Endothelial cell (in vitro differentiated cells): ENCODE results near the gene ZNF429. TPM values are rescaled to one million over a fixed set of nuclear protein-coding genes. Genes with fewer than 3 reads are reported as not detected.
A peak's percentile ranks its signal among the peaks of the same experiment; 100 is the strongest.

Source experiments
- DNase-seq: peaks from one replicate; pipeline ENCODE4 v3.0.0; 2021; ENCODE audit warnings: low spot score
- H3K27ac Mint-ChIP-seq: one replicate; pipeline ENCODE4 v1.8.0; 2021; ENCODE audit warnings: mixed read lengths, inconsistent platforms; ENCODE audit not compliant: unreplicated experiment
- H3K27me3 Mint-ChIP-seq: one replicate; pipeline ENCODE4 v1.8.0; 2021; ENCODE audit warnings: mild to moderate bottlenecking, moderate library complexity, mixed read lengths, inconsistent platforms; ENCODE audit not compliant: unreplicated experiment
- H3K36me3 Mint-ChIP-seq: one replicate; pipeline ENCODE4 v1.8.0; 2021; ENCODE audit warnings: mild to moderate bottlenecking, low read depth, mixed read lengths, inconsistent platforms; ENCODE audit not compliant: unreplicated experiment
- H3K4me1 Mint-ChIP-seq: one replicate; pipeline ENCODE4 v1.8.0; 2021; ENCODE audit warnings: mild to moderate bottlenecking, mixed read lengths, inconsistent platforms; ENCODE audit not compliant: unreplicated experiment
- H3K4me3 Mint-ChIP-seq: one replicate; pipeline ENCODE4 v1.8.0; 2021; ENCODE audit warnings: mild to moderate bottlenecking, mixed read lengths, inconsistent platforms; ENCODE audit not compliant: unreplicated experiment
- H3K9me3 Mint-ChIP-seq: one replicate; pipeline ENCODE4 v1.8.0; 2021; ENCODE audit warnings: mixed read lengths, inconsistent platforms; ENCODE audit not compliant: unreplicated experiment
- total RNA-seq: library from RNA; stranded (reverse); fragmentation: NEBNext Ultra II Directional; extraction: Animal tissue kit (Norgen Biotek cat#: 25700); gene quantifications from one replicate; pipeline ENCODE4 v1.2.1, GENCODE V29; 2021; ENCODE audit not compliant: unreplicated experiment
- TF ChIP-seq, protein P1 (sequence below): fragments of 200-600 bp; sonication (generic); IDR thresholded peaks from one replicate; pipeline ENCODE4 v1.5.0; 2021; ENCODE audit warnings: antibody characterized with exemption; ENCODE audit not compliant: unreplicated experiment

Gene ZNF429
- total RNA-seq, 1 donor from 2014 or later, result 14.1 TPM

DNA sequence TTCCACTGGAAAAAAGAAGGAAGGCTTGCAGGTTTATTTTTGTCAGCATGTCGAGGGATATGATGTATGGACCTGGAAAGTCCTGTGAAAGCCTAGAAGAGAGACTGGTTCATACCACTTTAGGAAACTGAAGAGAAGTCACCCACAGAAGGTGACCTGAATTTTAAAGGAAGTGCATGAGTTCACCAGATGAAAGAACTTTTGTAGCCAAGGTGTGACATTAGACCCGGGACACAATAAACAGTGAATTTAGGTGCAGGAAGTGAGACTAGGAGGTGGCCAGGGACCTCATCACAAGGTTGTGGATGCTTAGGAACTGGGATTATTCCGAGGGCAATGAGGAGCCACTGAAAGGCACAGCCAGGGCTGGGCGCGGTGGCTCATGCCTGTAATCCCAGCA lies 79.1 kb downstream of the ZNF429 start:
- no peak for DNase-seq

DNA sequence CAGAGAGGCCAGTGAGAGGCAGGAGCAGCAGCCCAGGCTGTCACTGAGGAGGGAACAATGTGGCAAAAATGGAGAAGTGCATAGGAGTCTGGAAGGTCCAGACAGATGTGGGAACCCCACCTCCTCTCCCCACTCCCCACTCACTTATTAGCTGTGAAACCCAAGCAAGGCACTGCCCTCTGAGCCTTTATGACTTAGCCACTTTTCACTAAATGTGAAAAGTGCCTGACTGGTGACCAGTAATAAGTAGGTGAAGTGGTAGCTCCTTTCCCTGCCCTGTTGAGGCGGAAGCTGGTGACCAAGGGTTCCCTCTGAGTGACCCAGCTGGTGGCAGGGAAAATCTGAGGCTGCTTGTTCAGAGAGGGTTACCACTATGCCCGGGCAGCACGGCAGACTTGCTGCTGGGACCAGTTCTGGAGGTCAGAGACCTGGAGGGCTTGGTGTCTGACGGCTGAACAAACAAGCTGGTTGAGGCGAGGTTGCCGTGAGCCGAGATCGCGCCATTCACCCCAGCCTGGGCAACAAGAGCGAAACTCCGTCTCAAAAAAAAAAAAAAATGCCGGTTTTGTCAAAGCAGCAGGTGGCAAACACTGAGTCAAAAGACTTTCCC lies 80.0 kb downstream of the ZNF429 start:
- Mint-ChIP-seq H3K27me3 (peaks cover 8% of the 10 kb centered on the region), H3K9me3 (no peaks in the 10 kb centered on the region), H3K4me3 (no peak overlapping the region), H3K36me3 (peaks cover 8% of the 10 kb centered on the region), H3K4me1 (no peaks in the 10 kb centered on the region), H3K27ac (no peak overlapping the region)
- TF ChIP-seq, protein P1, sequence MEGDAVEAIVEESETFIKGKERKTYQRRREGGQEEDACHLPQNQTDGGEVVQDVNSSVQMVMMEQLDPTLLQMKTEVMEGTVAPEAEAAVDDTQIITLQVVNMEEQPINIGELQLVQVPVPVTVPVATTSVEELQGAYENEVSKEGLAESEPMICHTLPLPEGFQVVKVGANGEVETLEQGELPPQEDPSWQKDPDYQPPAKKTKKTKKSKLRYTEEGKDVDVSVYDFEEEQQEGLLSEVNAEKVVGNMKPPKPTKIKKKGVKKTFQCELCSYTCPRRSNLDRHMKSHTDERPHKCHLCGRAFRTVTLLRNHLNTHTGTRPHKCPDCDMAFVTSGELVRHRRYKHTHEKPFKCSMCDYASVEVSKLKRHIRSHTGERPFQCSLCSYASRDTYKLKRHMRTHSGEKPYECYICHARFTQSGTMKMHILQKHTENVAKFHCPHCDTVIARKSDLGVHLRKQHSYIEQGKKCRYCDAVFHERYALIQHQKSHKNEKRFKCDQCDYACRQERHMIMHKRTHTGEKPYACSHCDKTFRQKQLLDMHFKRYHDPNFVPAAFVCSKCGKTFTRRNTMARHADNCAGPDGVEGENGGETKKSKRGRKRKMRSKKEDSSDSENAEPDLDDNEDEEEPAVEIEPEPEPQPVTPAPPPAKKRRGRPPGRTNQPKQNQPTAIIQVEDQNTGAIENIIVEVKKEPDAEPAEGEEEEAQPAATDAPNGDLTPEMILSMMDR, result no peak
- DNase-seq, result no peak

More for the DNA sequence above, 79.1 kb downstream of the ZNF429 start:
- Mint-ChIP-seq H3K9me3 (no peaks in the 10 kb centered on the region), H3K36me3 (peaks cover 8% of the 10 kb centered on the region), H3K4me3 (no peak overlapping the region), H3K4me1 (no peaks in the 10 kb centered on the region), H3K27ac (no peak overlapping the region), H3K27me3 (peaks cover 8% of the 10 kb centered on the region)
- TF ChIP-seq, protein P1, result no peak

DNA sequence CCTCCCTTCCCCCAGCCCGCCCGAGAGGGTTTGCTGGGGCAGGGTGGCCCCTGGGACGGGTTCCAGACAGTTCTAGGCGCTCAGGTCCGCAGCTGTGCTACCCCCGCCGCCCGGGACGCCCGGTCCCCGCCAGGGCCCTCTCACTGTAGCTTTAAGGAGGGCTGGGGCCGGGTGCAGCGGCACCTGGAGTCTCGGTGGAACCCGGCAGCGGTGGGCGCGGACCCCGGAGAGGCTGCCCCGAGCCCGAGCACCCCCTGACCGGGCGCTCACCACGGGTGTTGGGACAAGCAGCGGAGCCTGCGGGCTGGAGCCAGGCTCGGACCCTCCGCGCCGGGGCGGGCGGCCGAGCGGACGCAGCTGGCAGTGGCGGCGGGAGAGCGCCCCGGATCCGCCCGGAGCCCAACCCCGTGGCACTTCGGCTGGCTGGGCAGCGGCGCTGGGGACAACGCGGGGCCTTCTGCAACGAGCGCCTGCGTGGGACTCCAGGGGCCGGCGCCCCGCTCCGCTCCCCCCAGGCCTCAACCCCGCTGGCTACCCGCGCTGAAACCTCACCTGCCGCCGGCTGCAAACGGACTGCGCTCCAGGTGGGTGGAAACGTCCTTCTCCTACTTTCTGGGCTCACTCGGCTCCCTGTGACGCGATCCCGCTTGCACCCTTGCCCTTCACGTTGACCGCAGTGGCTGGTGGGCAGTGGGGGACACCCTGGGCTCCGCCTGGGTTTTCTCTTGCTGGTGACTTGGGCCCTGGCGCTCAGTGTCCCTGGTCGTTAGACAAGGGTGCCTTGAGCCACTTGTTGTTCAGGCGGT lies 81.1 kb downstream of the ZNF429 start:
- peak; percentile 14 for DNase-seq
- H3K4me1 Mint-ChIP-seq, result peaks cover 3% of the 10 kb centered on the region
- H3K27me3 Mint-ChIP-seq, result peaks cover 10% of the 10 kb centered on the region
- TF ChIP-seq, protein P1, result no peak
- peak overlapping the region; percentile 70 for H3K4me3 Mint-ChIP-seq
- peaks cover 8% of the 10 kb centered on the region for H3K36me3 Mint-ChIP-seq
- no peaks in the 10 kb centered on the region for H3K9me3 Mint-ChIP-seq
- no peak overlapping the region for H3K27ac Mint-ChIP-seq

DNA sequence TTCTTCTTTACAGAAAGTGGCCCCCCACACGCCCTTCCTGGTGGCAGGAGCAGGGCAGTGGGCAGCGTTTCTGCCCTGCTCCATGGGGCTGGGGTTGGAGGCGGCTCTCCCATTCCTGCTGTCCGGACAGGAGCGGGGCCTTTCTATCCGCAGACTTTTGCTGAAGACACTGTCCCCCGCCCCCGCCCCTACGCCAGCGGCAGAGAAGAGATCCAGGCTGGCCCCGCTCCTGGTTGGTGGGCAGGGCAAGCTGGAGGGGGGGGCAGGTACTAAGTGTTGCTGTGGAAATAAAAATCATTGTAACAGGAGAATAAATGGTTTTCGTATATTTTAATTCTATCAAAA lies 81.7 kb downstream of the ZNF429 start:
- Mint-ChIP-seq H3K27me3 (peaks cover 10% of the 10 kb centered on the region), H3K27ac (no peak overlapping the region), H3K9me3 (no peaks in the 10 kb centered on the region), H3K4me1 (peaks cover 3% of the 10 kb centered on the region), H3K36me3 (peaks cover 4% of the 10 kb centered on the region), H3K4me3 (peak overlapping the region; percentile 70)
- TF ChIP-seq, protein P1, result no peak
- no peak for DNase-seq

DNA sequence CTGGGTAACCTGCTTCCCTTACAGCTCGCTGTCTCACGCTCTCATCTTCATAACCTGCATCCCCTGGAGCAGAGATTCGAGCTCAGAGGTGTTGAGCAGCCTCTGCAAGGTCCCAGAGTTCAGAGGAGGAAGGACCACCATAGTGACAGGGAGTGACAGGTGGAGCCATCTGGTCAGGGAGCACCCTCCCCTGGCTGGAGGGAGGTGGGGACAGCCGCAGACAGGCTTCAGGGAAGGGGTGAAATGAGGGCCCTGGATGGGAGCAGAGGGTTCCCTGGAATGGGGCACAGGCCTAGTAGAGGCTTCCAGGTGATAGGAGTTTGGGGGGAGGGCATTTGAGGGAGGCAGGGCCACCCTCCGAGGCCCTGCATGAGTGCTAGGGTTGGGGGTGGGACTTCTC lies 82.1 kb downstream of the ZNF429 start:
- Mint-ChIP-seq H3K36me3 (peaks cover 4% of the 10 kb centered on the region), H3K27me3 (peaks cover 10% of the 10 kb centered on the region), H3K4me1 (peaks cover 3% of the 10 kb centered on the region), H3K27ac (no peak overlapping the region), H3K4me3 (no peak overlapping the region), H3K9me3 (no peaks in the 10 kb centered on the region)
- no peak for DNase-seq
- TF ChIP-seq, protein P1, result no peak
